Mucosa of rectum (tissue), 2 donors: Measurements from ENCODE around the gene HOXA4.

Experiments
- H3K27ac ChIP-seq, 2 donors: one replicate each; pipeline ENCODE4 v1.7.0; 2013; ENCODE audit warnings: inconsistent platforms in 2 of 2, low read depth in 2 of 2, low read length in 2 of 2
- H3K27me3 ChIP-seq, 2 donors: one replicate each; pipeline ENCODE4 v1.7.0; 2013; ENCODE audit warnings: low read length in 2 of 2; ENCODE audit not compliant: control insufficient read depth in 2 of 2, insufficient read depth in 2 of 2
- H3K36me3 ChIP-seq, 2 donors: one replicate each; pipeline ENCODE4 v1.7.0; 2013; ENCODE audit warnings: low read length in 2 of 2; ENCODE audit not compliant: control insufficient read depth in 2 of 2, insufficient read depth in 2 of 2
- H3K4me1 ChIP-seq, 2 donors: one replicate each; pipeline ENCODE4 v1.7.0; 2013; ENCODE audit warnings: low read length in 2 of 2, mild to moderate bottlenecking in 1 of 2; ENCODE audit not compliant: control insufficient read depth in 2 of 2, insufficient read depth in 2 of 2
- H3K4me3 ChIP-seq, 2 donors: one replicate each; pipeline ENCODE4 v1.7.0; 2013; ENCODE audit warnings: low read length in 2 of 2
- H3K9ac ChIP-seq, 2 donors: one replicate each; pipeline ENCODE4 v1.7.0; 2013; ENCODE audit warnings: low read length in 2 of 2, low read depth in 1 of 2, mild to moderate bottlenecking in 1 of 2
- H3K9me3 ChIP-seq, 2 donors: one replicate each; pipeline ENCODE4 v1.7.0; 2013; ENCODE audit warnings: low read length in 2 of 2; ENCODE audit not compliant: control insufficient read depth in 2 of 2
- donor health status: healthy.
- donor health status: Normal muscosa, but diverticular disease.

HOXA4 gene

DNA sequence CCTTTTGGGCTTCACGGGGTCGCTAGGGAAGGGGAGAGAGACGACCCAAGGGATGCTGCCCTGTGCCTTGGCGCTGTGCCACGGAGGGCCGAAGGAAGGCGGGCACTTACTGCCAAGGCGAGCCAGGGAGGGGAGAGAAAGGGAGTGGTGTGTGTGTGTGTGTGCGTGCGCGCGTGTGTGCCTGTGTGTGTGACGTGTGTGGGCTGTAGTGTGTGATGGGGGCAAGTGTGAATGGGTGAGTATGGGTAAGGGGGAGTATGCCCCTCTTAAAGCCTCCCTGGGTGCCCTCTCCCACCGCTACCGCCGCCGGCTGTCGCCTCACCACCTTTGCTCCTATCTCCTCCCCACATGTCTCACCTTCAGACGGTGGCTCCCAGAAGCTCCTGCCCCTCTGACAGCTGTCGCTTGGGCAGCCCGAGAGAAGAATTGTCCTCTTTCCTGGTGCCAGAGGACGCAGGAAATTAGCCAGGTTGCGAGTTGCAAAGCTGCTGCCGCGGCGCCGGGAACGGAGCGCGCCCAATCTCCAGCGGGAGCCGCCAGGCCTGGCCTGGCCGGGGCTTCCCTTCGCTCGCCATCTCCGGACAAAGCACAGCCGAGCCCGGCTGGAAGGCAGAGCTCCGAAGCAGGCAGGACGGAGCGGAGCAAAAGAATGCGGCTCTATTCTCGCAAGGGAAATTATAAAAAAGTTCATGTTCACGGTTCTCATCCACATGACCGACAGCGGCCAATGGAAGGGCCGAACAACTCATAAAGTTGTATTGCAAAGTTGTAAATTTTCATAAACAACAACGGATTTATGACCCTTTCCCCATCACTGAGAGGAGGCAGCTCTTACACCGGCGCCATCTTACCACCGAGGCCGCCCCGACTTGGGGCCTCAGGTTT lies 21.6 kb upstream of the HOXA4 start, which contains the start of gene HOXA3:
TSS of gene HOXA3 (minus strand) at position 653 of the 885 bp plus-strand sequence. CDS start 41,943 bp downstream, outside the sequence.
- H3K9ac ChIP-seq: peak within 1 kb of the TSS; percentile 86 to 96
- no peaks in the 10 kb centered on the region for H3K9me3 ChIP-seq
- H3K27me3 ChIP-seq: peaks cover 7 to 14% of the 10 kb centered on the region in 2 donors
- H3K36me3 ChIP-seq: no peaks in the 10 kb centered on the region
- H3K27ac ChIP-seq: peak within 1 kb of the TSS; percentile 93 to 99
- H3K4me1 ChIP-seq: peaks cover 43 to 49% of the 10 kb centered on the region in 2 donors
- H3K4me3 ChIP-seq: peak within 1 kb of the TSS; percentile 82 to 97

DNA sequence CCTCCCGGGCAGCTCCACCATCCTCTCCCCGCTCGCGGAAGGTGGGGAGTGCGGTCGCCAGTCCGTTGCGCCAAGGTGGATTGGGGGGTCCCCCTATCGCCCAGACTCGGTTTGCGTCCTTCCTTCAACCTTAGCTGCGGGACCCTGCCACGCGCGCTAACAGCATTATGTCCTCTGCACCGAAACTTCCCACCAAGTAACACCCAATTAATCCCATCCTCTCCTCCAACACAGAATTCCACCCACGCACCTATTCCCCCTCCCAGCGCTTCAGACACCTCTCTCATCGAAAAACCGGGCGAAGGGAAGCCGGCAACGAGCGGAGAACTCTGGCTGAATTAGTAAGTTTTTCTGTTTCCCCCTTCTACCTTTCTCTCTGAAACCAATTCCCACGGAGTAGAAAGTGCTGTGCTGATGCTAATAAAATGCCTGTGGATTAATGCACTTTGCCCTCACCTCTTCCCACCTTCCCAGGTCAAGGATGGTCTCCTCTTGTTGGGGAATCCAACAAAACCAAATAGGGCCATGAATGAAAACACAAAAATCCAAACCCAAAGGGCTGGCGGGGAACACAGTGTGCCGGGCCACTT lies 20.9 kb upstream of the HOXA4 start:
- peaks cover 50 to 56% of the 10 kb centered on the region in 2 donors for H3K4me1 ChIP-seq
- peak overlapping the region; percentile 86 to 96 for H3K9ac ChIP-seq
- H3K4me3 ChIP-seq: peak overlapping the region; percentile 82 to 97
- H3K36me3 ChIP-seq: peaks cover 0 to 2% of the 10 kb centered on the region in 2 donors
- H3K9me3 ChIP-seq: no peaks in the 10 kb centered on the region
- peak overlapping the region; percentile 93 to 99 for H3K27ac ChIP-seq
- H3K27me3 ChIP-seq: peaks cover 7 to 14% of the 10 kb centered on the region in 2 donors

DNA sequence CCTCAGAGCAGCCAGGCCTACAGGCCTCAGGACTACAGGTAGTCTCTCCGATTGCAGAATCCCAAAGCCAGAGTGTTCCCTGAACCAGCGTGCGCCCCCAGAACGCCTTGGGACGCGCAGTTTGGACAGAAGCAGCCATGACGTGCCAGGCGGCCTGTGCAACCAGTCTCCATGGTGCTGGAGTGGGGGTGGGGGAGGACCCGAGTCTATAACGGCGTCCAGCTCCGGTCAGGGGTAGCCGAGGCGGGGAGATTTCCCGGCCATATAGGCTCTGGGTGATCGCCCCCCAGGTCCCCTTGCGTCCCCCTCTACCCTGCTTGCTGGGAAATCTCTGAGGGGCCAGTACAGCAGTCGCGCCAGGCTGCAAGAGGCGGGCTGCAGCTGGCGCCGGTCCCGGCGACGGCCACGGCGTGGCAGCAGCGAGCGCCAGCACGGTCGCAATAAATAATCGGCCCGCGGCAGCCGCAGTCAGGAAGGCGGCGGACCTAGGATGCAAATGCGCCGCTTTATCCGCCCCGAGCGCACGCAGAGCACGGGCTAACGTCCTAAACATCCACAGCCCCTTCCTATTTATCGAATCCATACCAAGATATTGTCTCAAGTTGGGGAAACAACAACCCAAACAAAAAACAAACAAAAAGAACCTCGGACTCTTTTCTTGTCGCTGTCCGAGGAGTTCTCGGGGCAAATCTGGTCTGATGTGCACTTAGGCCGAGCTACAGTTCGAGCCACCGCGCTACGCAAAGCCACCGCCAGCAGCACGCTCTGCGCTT lies 20.2 kb upstream of the HOXA4 start:
- Histone ChIP-seq H3K9me3 (no peaks in the 10 kb centered on the region), H3K27me3 (peaks cover 7 to 14% of the 10 kb centered on the region in 2 donors), H3K36me3 (peaks cover 0 to 5% of the 10 kb centered on the region in 2 donors), H3K27ac (peak overlapping the region; percentile 93 to 99), H3K4me1 (peaks cover 54 to 63% of the 10 kb centered on the region in 2 donors), H3K4me3 (peak overlapping the region; percentile 82 to 97), H3K9ac (peak overlapping the region; percentile 86 to 96)

DNA sequence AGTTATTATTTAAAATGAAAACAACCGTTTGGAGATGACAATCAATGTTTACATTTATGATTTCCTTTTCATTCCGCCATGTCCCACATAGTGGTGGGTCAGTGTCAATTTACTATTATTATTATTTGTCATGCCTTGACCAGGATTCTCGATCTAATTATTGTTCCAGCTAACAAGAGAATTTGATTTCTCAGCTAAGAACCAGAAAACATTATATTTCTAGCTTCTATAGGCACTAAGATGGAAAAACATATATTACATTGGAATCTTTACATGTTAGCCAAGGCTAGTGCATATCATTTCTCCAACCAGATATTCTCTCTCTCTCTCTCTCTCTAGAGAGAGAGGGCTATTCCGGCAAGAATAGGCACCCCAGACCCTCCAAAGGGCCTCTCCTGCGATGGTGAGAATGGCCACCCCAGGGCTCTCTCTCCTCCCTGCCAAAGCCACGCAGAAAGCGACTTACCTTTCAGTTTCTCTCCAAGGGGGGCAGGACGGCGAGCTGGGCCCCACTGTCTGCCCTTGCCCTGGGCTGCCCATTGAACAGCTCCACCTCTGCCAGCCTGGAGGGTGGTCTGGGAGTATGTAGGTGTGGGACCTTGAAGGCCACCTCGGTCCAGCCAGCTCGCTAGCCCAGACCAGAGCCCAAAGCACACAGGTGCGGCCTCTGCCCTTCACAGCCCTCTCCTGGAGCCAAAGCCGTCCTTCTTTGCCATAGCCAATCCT lies 19.4 kb upstream of the HOXA4 start:
- Histone ChIP-seq H3K36me3 (peaks cover 2 to 6% of the 10 kb centered on the region in 2 donors), H3K4me1 (peaks cover 51 to 64% of the 10 kb centered on the region in 2 donors), H3K4me3 (peak overlapping the region; percentile 82 to 97), H3K27me3 (peaks cover 7 to 14% of the 10 kb centered on the region in 2 donors), H3K9ac (peak overlapping the region; percentile 65 to 86), H3K9me3 (no peaks in the 10 kb centered on the region), H3K27ac (peak overlapping the region; percentile 93 to 99)

DNA sequence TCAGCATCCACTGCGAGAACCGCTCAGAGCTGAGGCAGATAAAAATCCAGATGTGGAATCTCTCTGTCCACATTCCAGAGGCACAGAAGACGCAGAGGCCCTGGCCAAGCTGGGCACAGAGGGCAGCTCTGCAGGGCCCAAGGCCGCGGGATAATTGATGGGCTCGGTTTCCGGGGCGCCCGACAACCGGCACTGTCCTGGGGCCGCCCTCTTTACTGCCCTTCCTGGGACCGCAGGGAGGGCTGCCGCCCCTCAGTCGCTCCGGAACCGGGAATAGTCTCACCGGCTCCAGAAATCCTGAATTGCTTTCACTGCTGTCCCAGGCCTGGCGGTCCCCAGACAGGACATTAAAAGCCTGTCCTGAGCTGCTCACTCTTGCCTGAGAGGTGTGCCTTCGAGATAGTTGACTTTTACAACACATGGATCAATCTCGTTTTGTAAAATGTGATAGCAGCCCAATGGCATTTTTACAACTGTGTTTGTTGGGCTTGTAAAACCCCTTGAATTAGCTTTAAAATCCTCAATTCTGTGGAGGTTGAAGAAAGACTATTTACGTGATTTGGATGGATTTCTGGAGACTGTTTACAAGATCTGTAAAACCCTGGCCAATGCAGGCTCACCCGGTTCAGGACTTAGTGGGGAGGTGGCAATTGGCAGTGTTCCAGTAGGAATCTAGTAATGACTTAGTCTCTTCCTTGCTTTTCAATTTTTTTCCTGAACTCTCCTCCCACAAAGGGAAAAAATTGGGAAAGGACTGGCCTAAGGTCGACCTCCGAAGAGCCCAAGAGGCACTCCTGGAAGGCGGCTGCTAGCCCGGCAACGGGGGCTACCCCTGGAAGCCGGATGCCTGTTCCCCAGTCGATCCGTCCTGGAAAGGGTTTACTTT lies 18.4 kb upstream of the HOXA4 start:
- Histone ChIP-seq H3K4me3 (peak overlapping the region; percentile 61 to 82), H3K27me3 (peaks cover 7% of the 10 kb centered on the region in 2 donors), H3K36me3 (peaks cover 5 to 9% of the 10 kb centered on the region in 2 donors), H3K9me3 (no peaks in the 10 kb centered on the region), H3K4me1 (peaks cover 51 to 66% of the 10 kb centered on the region in 2 donors), H3K27ac (peak overlapping the region; percentile 93 to 99), H3K9ac (peak overlapping the region; percentile 75 to 86)

DNA sequence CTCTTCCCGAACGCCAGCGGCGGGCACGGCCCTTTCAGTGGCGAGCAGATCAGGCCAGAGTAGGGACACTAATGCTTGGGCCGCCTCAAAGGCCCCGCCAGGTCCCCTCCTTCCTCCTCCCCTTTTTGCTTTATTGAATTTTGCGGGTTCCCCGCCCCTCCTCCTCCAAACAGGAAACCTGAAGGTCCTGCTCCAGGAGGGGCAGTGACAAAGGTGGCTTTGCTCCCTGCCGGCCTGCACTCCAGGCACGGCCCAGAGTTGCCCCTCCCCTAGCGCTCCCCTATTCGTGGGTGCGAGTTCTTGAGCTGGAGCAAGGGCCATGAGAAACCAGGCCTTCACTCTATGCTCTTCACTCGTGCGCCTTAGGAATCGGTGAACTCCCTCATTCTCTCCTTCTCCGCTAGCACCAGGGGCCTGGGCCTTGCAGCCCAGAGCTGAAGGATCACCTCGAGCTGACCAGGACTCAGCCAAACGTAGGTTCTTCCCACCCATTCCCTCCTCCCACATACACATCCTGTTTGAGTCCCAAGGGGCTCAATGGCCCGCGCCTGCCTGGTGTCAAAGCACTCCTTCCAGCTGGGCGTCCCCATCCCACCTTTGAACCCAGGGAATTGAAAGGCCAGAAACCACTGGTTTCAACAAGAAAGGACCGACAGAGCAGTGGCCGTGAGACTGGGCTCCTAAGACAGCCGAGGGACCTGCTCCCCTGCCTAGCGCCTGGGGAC lies 17.6 kb upstream of the HOXA4 start:
- Histone ChIP-seq H3K36me3 (peaks cover 5 to 9% of the 10 kb centered on the region in 2 donors), H3K4me3 (peak overlapping the region; percentile 61 to 82), H3K4me1 (peaks cover 48 to 65% of the 10 kb centered on the region in 2 donors), H3K27ac (peak overlapping the region; percentile 93 to 99), H3K9me3 (no peaks in the 10 kb centered on the region), H3K27me3 (peaks cover 7% of the 10 kb centered on the region in 2 donors), H3K9ac (peak overlapping the region; percentile 75 to 86)

DNA sequence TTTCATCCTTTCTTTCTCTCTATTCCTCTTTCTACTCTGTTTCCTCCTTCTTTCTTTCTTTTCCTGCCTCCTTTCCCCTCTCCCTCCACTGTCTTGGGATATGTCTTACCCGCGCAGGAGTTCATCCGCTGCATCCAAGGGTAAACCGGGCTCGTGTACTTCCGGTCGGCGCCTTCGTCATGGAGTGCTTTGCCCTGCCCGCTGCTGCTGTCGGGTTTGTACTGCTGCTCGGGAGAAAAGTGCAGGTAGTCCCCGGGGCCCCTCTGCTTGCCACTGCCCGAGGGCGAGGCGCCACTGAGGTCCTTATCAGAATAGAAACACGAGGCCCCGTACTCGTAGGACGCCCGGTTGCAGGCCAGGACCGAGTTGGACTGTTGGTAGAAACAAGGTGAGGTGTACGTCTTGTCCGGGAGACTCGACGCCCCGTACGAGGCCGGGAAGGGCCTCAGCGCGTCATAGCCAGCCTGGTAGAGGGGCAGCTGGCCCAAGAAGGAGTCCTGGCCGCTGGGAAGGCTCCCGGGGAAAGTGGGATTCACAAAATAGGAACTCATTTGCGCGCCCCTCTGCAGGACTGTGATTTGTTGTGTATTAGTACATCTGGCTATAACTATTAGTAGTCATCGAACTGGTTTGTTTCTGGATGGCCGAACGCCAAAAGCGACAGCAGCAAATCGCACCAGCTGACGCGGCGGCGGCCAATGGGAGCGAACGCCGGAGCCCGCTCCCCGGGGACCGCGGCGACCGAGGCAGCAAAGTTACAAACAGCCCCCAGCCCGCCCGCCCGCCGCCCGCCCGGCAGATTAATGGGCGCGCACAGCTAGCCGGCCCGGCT lies 16.9 kb upstream of the HOXA4 start, which contains the start of gene HOXA6:
TSS of gene HOXA6 (minus strand) at position 576 of the 832 bp plus-strand sequence. CDS start at position 551, 25 bp downstream.
- peak within 1 kb of the TSS; percentile 93 to 99 for H3K27ac ChIP-seq
- peaks cover 5 to 9% of the 10 kb centered on the region in 2 donors for H3K36me3 ChIP-seq
- peaks cover 4 to 7% of the 10 kb centered on the region in 2 donors for H3K27me3 ChIP-seq
- peak within 1 kb of the TSS; percentile 75 to 86 for H3K9ac ChIP-seq
- peaks cover 46 to 63% of the 10 kb centered on the region in 2 donors for H3K4me1 ChIP-seq
- no peaks in the 10 kb centered on the region for H3K9me3 ChIP-seq
- peak within 1 kb of the TSS; percentile 63 to 82 for H3K4me3 ChIP-seq
